Heart right ventricle (tissue), 16 donors: ENCODE data around the gene GABRG1. TPM values are rescaled to one million over a fixed set of nuclear protein-coding genes. Genes with fewer than 3 reads are reported as not detected.

Experiments used
- ATAC-seq, 8 donors: fragments of 200-7000 bp; cut with Tn5 transposase; one replicate each; pipeline ENCODE4 v1.9.1; 2020; ENCODE audit warnings: mild to moderate bottlenecking in 8 of 8, moderate library complexity in 8 of 8, moderate number of reproducible peaks in 1 of 8
- DNase-seq, 2 donors: peaks; one replicate each; pipeline ENCODE4 v3.0.0-alpha.2; 2020
- H3K27ac ChIP-seq, 10 donors: fragments of 200-600 bp; sonication (generic) in 2 of 10; one replicate each; pipeline versions ENCODE4 v1.5.0 to v1.8.0; 2020 to 2022; ENCODE audit warnings: mild to moderate bottlenecking in 3 of 10
- H3K27me3 ChIP-seq, 7 donors: fragments of 200-600 bp; one replicate each; pipeline ENCODE4 v1.8.0; 2021 to 2022; ENCODE audit warnings: mild to moderate bottlenecking in 2 of 7
- H3K36me3 ChIP-seq, 9 donors: fragments of 200-600 bp; sonication (generic) in 1 of 9; one replicate each; pipeline versions ENCODE4 v1.5.0 to v1.8.0; 2020 to 2022; ENCODE audit warnings: mild to moderate bottlenecking in 2 of 9
- H3K4me1 ChIP-seq, 9 donors: fragments of 200-600 bp; sonication (generic) in 1 of 9; one replicate each; pipeline versions ENCODE4 v1.5.0 to v1.8.0; 2020 to 2022; ENCODE audit warnings: mild to moderate bottlenecking in 4 of 9
- H3K4me3 ChIP-seq, 10 donors: fragments of 200-600 bp; sonication (generic) in 2 of 10; one replicate each; pipeline versions ENCODE4 v1.5.0 to v1.8.0; 2020 to 2022; ENCODE audit warnings: mild to moderate bottlenecking in 7 of 10, moderate library complexity in 2 of 10
- H3K9me3 ChIP-seq, 11 donors: fragments of 200-600 bp in 10 of 11; sonication (generic) in 2 of 11; one replicate each; pipeline versions ENCODE4 v1.5.0 to v1.8.0; 2013 to 2022; ENCODE audit warnings: mild to moderate bottlenecking in 2 of 11, control low read depth in 1 of 11, moderate library complexity in 1 of 11
- WGBS, 2 donors: extraction: QIAGEN DNeasy Blood & Tissue Kit; methylation state at CpG; one replicate each; pipeline ENCODE4 v1.1.7; 2013; ENCODE audit warnings: inconsistent platforms in 1 of 2; 5-methylcytosine and 5-hydroxymethylcytosine counted together
- intact Hi-C, 10 donors: fragments of 100-400 bp; cut with DNase I; formaldehyde crosslinking; loops; one replicate each; pipeline versions ENCODE4 v1.11.1 to v1.14.2; 2022
- polyA plus RNA-seq, 2 donors: library from polyadenylated mRNA; stranded (reverse); fragments of 200-250 nt; gene quantifications; one replicate each; pipeline ENCODE4 v1.2.3, GENCODE V29; 2013
- total RNA-seq, 10 donors: library from RNA; stranded (reverse); fragmentation: NEBNext Ultra II Directional in 3 of 10; extraction: Animal tissue kit (Norgen Biotek cat#: 25700) in 3 of 10; gene quantifications; one replicate each; pipeline versions ENCODE4 v1.2.1 to v1.2.4, GENCODE V29; 2021 to 2023
- TF ChIP-seq, protein P1 (sequence below), 9 donors: fragments of 200-600 bp; sonication (generic) in 2 of 9; IDR thresholded peaks; one replicate each; pipeline versions ENCODE4 v1.5.0 to v1.8.0; 2021 to 2022; ENCODE audit warnings: antibody characterized with exemption in 9 of 9, mild to moderate bottlenecking in 5 of 9, moderate library complexity in 1 of 9
- donor health status: Arrhythmogenic right ventricular cardiomyopathy.
- donor health status: ischemic (EF 13 %, LVEDD 7.1; RV severe dilation, severe dysfunction).
- donor health status: healthy with polysubstance abuse.
- donor health status: DM: no; HTN: yes; CAD: no.
- donor health status: DM: no; HTN: no; CAD: no.
- donor health status: ischemic (EF 25% LVEDD 6.9; RV normal size, moderate dysfunction).
- donor health status: ischemic (EF 25% LVEDD 5.7; RV mildly dilated, moderate dysfunction).
- donor health status: healthy.
- donor health status: DM: yes; HTN: yes; CAD: no.
- donor health status: Ischemic cardiomyopathy.
- donor health status: ischemic (EF 35%, LVEDD 5.7; RV mildly dilated, moderate dysfunction).
- donor health status: nonischemic (EF 11% LVEDD 7.7; RV severe dilation, severe dysfunction).
- donor health status: DM: yes; HTN: yes; CAD: no.
- donor health status: PGD.
- donor health status: ischemic (EF 29% LVEDD 5.4; RV normal size, mild dysfunction).
- donor health status: nonischemic (EF 23%, LVEDD 6.1; RV moderate dilation, normal function).

The GABRG1 gene
- total and polyA plus RNA-seq, 12 donors: not detected

DNA sequence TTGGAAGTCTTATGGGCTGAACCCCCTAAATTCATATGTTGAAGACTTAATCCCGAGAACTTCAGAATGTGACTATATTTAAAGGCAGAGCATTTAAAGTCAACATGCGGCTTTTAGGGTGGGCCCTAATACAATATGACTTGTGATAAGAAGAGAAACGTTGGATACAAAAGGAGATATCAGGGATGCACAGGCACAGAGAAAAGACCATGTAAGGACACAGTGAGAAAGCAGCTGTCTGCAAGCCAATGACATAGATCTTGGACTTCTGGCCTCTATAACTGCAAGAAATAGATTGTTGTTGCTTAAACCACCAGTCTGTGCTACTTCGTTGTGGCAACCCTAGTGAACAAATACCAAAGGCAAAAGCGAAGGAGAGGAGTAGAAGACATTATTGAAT is 42.2 kb downstream of the GABRG1 start:
- 64 to 67% methylated on average over 5 of the region's 5 CpGs for WGBS, 2 donors
- Histone ChIP-seq H3K9me3 (peaks cover 0 to 5% (median 0%) of the 10 kb centered on the region in 11 donors), H3K36me3 (no peaks in the 10 kb centered on the region), H3K4me1 (no peaks in the 10 kb centered on the region), H3K4me3 (no peak overlapping the region), H3K27ac (no peak overlapping the region), H3K27me3 (no peaks in the 10 kb centered on the region)
- ATAC-seq: no peak
- no peak for DNase-seq
- intact Hi-C loops: no loop called here
- TF ChIP-seq, protein P1, sequence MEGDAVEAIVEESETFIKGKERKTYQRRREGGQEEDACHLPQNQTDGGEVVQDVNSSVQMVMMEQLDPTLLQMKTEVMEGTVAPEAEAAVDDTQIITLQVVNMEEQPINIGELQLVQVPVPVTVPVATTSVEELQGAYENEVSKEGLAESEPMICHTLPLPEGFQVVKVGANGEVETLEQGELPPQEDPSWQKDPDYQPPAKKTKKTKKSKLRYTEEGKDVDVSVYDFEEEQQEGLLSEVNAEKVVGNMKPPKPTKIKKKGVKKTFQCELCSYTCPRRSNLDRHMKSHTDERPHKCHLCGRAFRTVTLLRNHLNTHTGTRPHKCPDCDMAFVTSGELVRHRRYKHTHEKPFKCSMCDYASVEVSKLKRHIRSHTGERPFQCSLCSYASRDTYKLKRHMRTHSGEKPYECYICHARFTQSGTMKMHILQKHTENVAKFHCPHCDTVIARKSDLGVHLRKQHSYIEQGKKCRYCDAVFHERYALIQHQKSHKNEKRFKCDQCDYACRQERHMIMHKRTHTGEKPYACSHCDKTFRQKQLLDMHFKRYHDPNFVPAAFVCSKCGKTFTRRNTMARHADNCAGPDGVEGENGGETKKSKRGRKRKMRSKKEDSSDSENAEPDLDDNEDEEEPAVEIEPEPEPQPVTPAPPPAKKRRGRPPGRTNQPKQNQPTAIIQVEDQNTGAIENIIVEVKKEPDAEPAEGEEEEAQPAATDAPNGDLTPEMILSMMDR (IDR thresholded peaks at IDR 0.05): no peak

DNA sequence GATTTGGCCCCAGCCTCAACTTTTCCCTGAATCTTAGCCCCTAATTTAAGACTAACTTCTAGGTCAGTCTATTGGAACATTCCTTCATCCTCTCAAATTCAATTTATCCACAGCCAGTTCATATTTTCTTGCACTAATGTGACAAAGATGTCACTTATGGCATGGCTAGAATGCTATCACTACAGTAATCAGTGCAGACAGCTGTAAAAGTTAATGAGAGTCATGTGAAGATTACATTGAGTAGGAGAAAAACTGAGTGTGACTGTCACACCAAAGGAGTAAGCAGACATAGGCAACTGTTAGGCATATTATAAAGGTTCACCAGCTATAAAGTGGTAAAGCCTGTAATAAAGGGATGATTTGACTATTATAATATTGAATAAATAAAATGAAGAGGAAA is 42.6 kb downstream of the GABRG1 start:
- ATAC-seq: no peak

DNA sequence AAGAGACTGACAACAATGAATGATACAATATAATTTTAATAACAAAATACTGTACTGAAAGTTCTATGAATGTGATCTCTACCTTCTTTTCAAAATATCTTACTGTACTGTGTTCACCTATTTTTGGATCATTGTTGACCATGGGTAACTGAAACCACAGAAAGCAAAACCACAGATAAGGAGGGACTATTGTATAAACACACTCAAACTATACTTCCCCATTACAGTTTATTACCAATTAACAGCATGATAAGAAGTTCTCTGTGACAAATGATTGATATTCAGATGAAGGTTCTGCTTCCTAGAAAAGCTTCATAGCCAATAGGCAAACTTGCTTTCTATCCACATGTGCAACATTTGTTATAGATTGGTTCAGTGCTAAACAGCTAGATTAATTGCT is 50.1 kb downstream of the GABRG1 start:
- ATAC-seq (no peak), DNase-seq (no peak)
- Histone ChIP-seq H3K27ac (no peak overlapping the region), H3K36me3 (no peaks in the 10 kb centered on the region), H3K4me1 (no peaks in the 10 kb centered on the region), H3K4me3 (no peak overlapping the region), H3K9me3 (no peaks in the 10 kb centered on the region), H3K27me3 (no peaks in the 10 kb centered on the region)
- intact Hi-C loops: no loop called here
- TF ChIP-seq, protein P1 (IDR thresholded peaks at IDR 0.05): no peak

More for the DNA sequence above, 42.6 kb downstream of the GABRG1 start:
- H3K27me3 ChIP-seq: no peaks in the 10 kb centered on the region
- intact Hi-C loops: no loop called here
- no peak overlapping the region for H3K4me3 ChIP-seq
- no peaks in the 10 kb centered on the region for H3K36me3 ChIP-seq
- no peak overlapping the region for H3K27ac ChIP-seq
- H3K9me3 ChIP-seq: peaks cover 0 to 5% (median 0%) of the 10 kb centered on the region in 11 donors
- TF ChIP-seq, protein P1 (IDR thresholded peaks at IDR 0.05): no peak
- no peaks in the 10 kb centered on the region for H3K4me1 ChIP-seq
- no peak for DNase-seq

DNA sequence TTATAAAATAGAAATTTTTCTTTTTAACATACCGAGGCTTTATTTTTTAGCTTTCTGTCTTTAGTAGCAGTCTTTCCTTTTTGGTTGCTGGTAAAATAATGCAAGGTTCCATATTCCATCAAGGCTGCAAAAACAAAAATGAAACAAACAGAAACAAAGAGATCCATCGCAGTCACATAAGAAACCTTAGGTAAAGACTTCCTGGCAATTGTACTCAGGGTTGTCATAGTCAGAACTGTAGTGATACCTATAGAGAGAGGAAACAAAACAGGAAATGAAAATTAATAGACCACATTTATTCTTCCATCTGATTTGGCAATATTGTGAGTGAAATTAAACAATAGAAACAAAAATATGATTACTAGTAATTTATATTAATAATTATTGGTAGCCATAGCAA is 72.5 kb downstream of the GABRG1 start:
- no peak for ATAC-seq
- TF ChIP-seq, protein P1 (IDR thresholded peaks at IDR 0.05): no peak
- Histone ChIP-seq H3K4me3 (no peak overlapping the region), H3K27me3 (no peaks in the 10 kb centered on the region), H3K9me3 (peaks cover 0 to 3% (median 0%) of the 10 kb centered on the region in 11 donors), H3K27ac (no peak overlapping the region), H3K4me1 (no peaks in the 10 kb centered on the region), H3K36me3 (no peaks in the 10 kb centered on the region)
- intact Hi-C loops: no loop called here
- 78 to 85% methylated on average over 2 of the region's 2 CpGs for WGBS, 2 donors
- DNase-seq: no peak
